ENCODE data around the gene RABEP2.

RABEP2 gene

DNA sequence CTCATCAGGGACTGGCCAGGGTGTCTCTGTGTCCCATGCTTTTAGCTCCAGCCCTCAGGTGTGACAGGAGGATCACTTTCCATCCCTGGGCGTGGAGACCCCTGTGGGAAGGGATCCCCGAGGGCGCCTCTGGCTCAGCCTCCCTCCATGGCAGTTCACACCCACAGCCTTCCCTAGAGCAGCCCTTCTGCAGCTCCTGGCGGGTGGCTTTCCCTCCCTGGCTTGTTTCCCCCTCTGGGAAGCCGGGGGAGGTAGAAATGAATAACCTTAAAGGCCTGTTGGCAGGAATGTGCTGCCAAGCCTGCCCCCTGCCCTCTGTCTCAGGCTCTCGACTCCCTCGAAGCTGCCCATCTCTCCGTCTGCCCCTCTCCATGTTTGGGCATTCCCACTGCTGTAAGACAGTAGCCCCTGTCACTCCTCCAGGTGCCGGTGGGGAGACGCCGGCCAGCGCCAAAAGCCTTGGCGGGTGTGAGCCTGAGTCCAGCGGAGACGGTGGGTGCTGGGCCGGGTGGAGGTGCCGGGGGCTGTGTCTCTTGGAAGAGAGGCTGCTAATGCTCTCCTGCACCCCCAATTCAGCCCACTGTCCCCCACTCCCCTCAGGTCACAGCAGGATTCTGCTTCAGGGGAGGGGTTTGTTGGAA, 48.9 kb downstream of the RABEP2 start:
- Histone ChIP-seq H3K4me3 (replicated peaks; ENCODE audit: insufficient read depth, low read length) (no peak overlapping the region), H3K27me3 (ENCODE audit: insufficient read depth, poor library complexity, severe bottlenecking) (no peaks in the 10 kb centered on the region), H3K27ac (replicated peaks) (no peak overlapping the region)
- TF ChIP-seq GABPA (IDR thresholded peaks at IDR 0.05; ENCODE audit: low read depth): no peak
- no peak for TF ChIP-seq SPI1 (IDR thresholded peaks at IDR 0.05; ENCODE audit: borderline replicate concordance, low read depth)
- TF ChIP-seq, protein P1, sequence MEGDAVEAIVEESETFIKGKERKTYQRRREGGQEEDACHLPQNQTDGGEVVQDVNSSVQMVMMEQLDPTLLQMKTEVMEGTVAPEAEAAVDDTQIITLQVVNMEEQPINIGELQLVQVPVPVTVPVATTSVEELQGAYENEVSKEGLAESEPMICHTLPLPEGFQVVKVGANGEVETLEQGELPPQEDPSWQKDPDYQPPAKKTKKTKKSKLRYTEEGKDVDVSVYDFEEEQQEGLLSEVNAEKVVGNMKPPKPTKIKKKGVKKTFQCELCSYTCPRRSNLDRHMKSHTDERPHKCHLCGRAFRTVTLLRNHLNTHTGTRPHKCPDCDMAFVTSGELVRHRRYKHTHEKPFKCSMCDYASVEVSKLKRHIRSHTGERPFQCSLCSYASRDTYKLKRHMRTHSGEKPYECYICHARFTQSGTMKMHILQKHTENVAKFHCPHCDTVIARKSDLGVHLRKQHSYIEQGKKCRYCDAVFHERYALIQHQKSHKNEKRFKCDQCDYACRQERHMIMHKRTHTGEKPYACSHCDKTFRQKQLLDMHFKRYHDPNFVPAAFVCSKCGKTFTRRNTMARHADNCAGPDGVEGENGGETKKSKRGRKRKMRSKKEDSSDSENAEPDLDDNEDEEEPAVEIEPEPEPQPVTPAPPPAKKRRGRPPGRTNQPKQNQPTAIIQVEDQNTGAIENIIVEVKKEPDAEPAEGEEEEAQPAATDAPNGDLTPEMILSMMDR (IDR thresholded peaks at IDR 0.05; ENCODE audit: insufficient read depth, low read length): no peak
- TF ChIP-seq, protein P2, sequence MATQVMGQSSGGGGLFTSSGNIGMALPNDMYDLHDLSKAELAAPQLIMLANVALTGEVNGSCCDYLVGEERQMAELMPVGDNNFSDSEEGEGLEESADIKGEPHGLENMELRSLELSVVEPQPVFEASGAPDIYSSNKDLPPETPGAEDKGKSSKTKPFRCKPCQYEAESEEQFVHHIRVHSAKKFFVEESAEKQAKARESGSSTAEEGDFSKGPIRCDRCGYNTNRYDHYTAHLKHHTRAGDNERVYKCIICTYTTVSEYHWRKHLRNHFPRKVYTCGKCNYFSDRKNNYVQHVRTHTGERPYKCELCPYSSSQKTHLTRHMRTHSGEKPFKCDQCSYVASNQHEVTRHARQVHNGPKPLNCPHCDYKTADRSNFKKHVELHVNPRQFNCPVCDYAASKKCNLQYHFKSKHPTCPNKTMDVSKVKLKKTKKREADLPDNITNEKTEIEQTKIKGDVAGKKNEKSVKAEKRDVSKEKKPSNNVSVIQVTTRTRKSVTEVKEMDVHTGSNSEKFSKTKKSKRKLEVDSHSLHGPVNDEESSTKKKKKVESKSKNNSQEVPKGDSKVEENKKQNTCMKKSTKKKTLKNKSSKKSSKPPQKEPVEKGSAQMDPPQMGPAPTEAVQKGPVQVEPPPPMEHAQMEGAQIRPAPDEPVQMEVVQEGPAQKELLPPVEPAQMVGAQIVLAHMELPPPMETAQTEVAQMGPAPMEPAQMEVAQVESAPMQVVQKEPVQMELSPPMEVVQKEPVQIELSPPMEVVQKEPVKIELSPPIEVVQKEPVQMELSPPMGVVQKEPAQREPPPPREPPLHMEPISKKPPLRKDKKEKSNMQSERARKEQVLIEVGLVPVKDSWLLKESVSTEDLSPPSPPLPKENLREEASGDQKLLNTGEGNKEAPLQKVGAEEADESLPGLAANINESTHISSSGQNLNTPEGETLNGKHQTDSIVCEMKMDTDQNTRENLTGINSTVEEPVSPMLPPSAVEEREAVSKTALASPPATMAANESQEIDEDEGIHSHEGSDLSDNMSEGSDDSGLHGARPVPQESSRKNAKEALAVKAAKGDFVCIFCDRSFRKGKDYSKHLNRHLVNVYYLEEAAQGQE (IDR thresholded peaks at IDR 0.05; ENCODE audit: insufficient replicate concordance, low read depth): no peak
- TF ChIP-seq POLR2AphosphoS5 (IDR thresholded peaks at IDR 0.05; ENCODE audit: low read depth): no peak
- DNase-seq (ENCODE audit: low read depth in 1 of 2, low spot score in 1 of 2): no peak

DNA sequence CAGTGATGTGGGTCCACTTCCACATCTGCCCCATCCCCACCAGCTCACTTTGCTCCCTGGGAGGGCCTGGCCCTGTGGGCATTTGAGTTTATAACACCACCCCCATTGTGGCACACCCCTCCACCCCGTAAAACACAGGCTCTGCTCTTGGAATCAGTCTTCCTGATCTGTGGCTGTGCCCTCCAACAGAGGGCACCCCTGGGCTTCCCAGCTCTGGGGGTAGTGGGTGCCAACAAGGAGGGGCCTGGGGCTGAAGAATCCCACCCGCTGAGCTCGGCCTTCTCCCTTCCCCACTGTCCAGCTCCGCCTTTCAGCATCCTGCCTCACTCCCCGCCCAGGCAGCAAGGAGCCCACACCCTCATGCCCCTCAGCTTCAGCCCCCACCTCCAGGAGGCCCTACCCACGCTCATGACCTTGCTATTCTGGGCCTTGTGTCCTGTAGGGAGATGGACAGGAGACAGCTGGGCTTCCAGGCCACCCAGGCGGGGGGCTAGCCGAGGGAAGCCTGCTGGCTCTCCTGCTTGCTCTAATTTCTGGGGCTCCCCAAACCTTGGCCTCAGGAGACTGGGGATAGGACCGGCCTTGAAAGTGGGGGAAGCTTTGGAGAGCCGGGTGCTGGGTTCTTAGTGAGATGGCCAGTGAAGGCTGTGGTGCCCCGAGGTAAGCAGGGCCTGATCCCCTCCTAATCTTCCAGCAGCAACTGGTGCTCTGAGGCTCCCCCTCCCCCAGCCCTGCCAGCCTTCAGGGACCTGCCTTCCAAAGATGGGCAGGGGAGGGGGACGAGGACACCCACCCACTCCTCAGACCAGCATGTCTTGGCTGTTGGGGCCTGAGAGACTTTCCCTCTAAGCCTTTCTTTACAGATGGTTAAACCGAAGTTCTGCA, 49.7 kb downstream of the RABEP2 start:
- no peak for DNase-seq (ENCODE audit: low read depth in 1 of 2, low spot score in 1 of 2)
- Histone ChIP-seq H3K27me3 (ENCODE audit: insufficient read depth, poor library complexity, severe bottlenecking) (no peaks in the 10 kb centered on the region), H3K27ac (replicated peaks) (no peak overlapping the region), H3K4me3 (replicated peaks; ENCODE audit: insufficient read depth, low read length) (no peak overlapping the region)
- TF ChIP-seq GABPA (IDR thresholded peaks at IDR 0.05; ENCODE audit: low read depth) (no peak), POLR2AphosphoS5 (IDR thresholded peaks at IDR 0.05; ENCODE audit: low read depth) (no peak), SPI1 (IDR thresholded peaks at IDR 0.05; ENCODE audit: borderline replicate concordance, low read depth) (no peak)
- TF ChIP-seq, protein P1 (IDR thresholded peaks at IDR 0.05; ENCODE audit: insufficient read depth, low read length): no peak
- TF ChIP-seq, protein P2 (IDR thresholded peaks at IDR 0.05; ENCODE audit: insufficient replicate concordance, low read depth): no peak

DNA sequence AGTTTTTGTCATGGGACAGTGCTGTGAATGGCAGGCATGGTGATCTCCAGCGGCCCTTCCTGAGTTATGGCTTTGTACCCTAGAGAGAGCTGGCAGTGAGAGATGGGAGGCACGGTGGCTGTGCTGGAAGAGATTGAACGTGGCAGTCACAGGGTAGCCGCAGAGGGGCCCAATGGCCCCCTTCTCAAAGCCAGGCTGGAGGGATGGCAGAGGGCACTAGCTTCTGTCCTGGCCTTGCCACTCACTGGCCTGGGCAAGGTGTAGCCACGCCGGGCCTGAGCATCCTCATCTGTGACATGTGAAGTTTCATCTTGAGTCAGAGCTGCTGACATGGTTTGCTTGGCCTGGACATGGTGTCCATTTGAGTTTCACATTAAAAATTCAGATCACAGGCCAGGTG, 50.6 kb downstream of the RABEP2 start:
- no peak for DNase-seq (ENCODE audit: low read depth in 1 of 2, low spot score in 1 of 2)
- H3K27ac ChIP-seq (replicated peaks): no peak overlapping the region
- no peak overlapping the region for H3K4me3 ChIP-seq (replicated peaks; ENCODE audit: insufficient read depth, low read length)
- H3K27me3 ChIP-seq (ENCODE audit: insufficient read depth, poor library complexity, severe bottlenecking): no peaks in the 10 kb centered on the region
- TF ChIP-seq GABPA (IDR thresholded peaks at IDR 0.05; ENCODE audit: low read depth): no peak
- TF ChIP-seq SPI1 (IDR thresholded peaks at IDR 0.05; ENCODE audit: borderline replicate concordance, low read depth): no peak
- TF ChIP-seq, protein P2 (IDR thresholded peaks at IDR 0.05; ENCODE audit: insufficient replicate concordance, low read depth): no peak

Measured in HL-60 (cell line).